K562 (cell line): ENCODE data around the gene UBE2H. TPM values are rescaled to one million over a fixed set of nuclear protein-coding genes. Genes with fewer than 3 reads are reported as not detected.
A peak's percentile ranks its signal among the peaks of the same experiment; 100 is the strongest.

Experiments used
- ATAC-seq: fragments of 200-7000 bp; cut with Tn5 transposase; 3 replicates; pipeline ENCODE4 v1.9.1; 2020; ENCODE audit warnings: moderate library complexity
- BruUV-seq: library from RNA; stranded (reverse); fragments of 400-500 nt; replicated peaks from 2 replicates; lab custom pipeline; 2021; lab: Mats Ljungman, UMichigan
- CTCF ChIA-PET: fragments of 300-600 bp; formaldehyde crosslinking; extraction: SDS; loops from one replicate; lab custom pipeline; 2021; ENCODE audit warnings: low intra/inter-chr PET ratio; lab: Yijun Ruan, JAX
- POLR2A ChIA-PET: fragments of 300-600, 350-650 bp; sonication (Branson Sonifier 250); formaldehyde crosslinking; extraction: SDS; loops from one replicate; lab custom pipeline; 2021; ENCODE audit warnings: antibody characterized with exemption, inconsistent platforms; lab: Yijun Ruan, JAX
- DNase-seq, 4 experiments: peaks; one replicate each; pipeline versions ENCODE4 v3.0.0 to v3.0.0-alpha.2; 2011 to 2018; ENCODE audit warnings: low spot score in 3 of 4, mixed read lengths in 3 of 4; ENCODE audit errors: extremely low read depth in 1 of 4
- FAIRE-seq: peaks from 2 replicates; lab custom pipeline; 2011; peaks lifted over from hg19 to GRCh38; lab: Jason Lieb, UNC
- H2AFZ ChIP-seq: 2 replicates; pipeline ENCODE4 v1.6.0; 2011; ENCODE audit warnings: low read depth, low read length, control low read depth, inconsistent platforms
- H3K27ac ChIP-seq: fragments of 200-600 bp; 3 replicates; pipeline ENCODE4 v1.8.0; 2011; ENCODE audit warnings: low read depth, mild to moderate bottlenecking, control low read depth, inconsistent platforms, low read length, moderate library complexity, mixed read lengths; ENCODE audit errors: extremely low read depth
- H3K27me3 ChIP-seq, 2 experiments: fragments of 300-600 bp in 1 of 2; 2 replicates in 1 of 2; 3 replicates in 1 of 2; pipeline versions ENCODE4 v1.6.0 to v1.8.0; 2011; ENCODE audit warnings: inconsistent platforms in 2 of 2, low read length in 2 of 2, mild to moderate bottlenecking in 1 of 2, mixed read lengths in 1 of 2, moderate library complexity in 1 of 2; ENCODE audit not compliant: control insufficient read depth in 2 of 2, insufficient read depth in 2 of 2
- H3K36me3 ChIP-seq: fragments of 300-600 bp; 3 replicates; pipeline ENCODE4 v1.8.0; 2011; ENCODE audit warnings: mild to moderate bottlenecking, low read length, inconsistent platforms; ENCODE audit not compliant: control insufficient read depth, insufficient read depth
- H3K4me1 ChIP-seq, 2 experiments: fragments of 200-600 bp in 1 of 2; replicated peaks in 1 of 2; 2 replicates in 1 of 2; 3 replicates in 1 of 2; pipeline versions ENCODE4 v1.5.1 to v1.8.0; 2011; ENCODE audit warnings: inconsistent platforms in 2 of 2, low read length in 2 of 2, mild to moderate bottlenecking in 1 of 2, mixed read lengths in 1 of 2, moderate library complexity in 1 of 2; ENCODE audit not compliant: control insufficient read depth in 2 of 2, insufficient read depth in 2 of 2
- H3K4me2 ChIP-seq: 2 replicates; pipeline ENCODE4 v1.6.1; 2011; ENCODE audit warnings: low read length, control low read depth, inconsistent platforms, mixed read lengths; ENCODE audit not compliant: insufficient read depth
- H3K4me3 ChIP-seq: fragments of 200-600 bp; sonication (generic), shearing (Covaris generic); 2 replicates; pipeline ENCODE4 v1.5.1; 2016; ENCODE audit warnings: control low read depth, inconsistent platforms
- H3K79me2 ChIP-seq: fragments of 200-600 bp; 3 replicates; pipeline ENCODE4 v1.8.0; 2011; ENCODE audit warnings: low read length, inconsistent platforms; ENCODE audit not compliant: control insufficient read depth, insufficient read depth
- H3K9ac ChIP-seq, 2 experiments: 2 replicates each; pipeline versions ENCODE4 v1.6.0 to v1.6.1; 2011; ENCODE audit warnings: low read depth in 2 of 2, low read length in 2 of 2, control low read depth in 1 of 2, inconsistent platforms in 1 of 2, mild to moderate bottlenecking in 1 of 2, mixed read lengths in 1 of 2; ENCODE audit not compliant: insufficient read depth in 1 of 2
- H3K9me1 ChIP-seq: one replicate; pipeline ENCODE4 v1.6.0; 2011; ENCODE audit warnings: inconsistent platforms, mild to moderate bottlenecking, low read length, moderate library complexity; ENCODE audit not compliant: control insufficient read depth, insufficient read depth
- H3K9me3 ChIP-seq: replicated peaks from 2 replicates; pipeline ENCODE4 v1.5.1; 2011; ENCODE audit warnings: low read depth, low read length, inconsistent platforms; ENCODE audit not compliant: control insufficient read depth, insufficient read depth
- H4K20me1 ChIP-seq: replicated peaks from 2 replicates; pipeline ENCODE4 v1.6.1; 2011; ENCODE audit warnings: low read length, inconsistent platforms, mixed read lengths; ENCODE audit not compliant: control insufficient read depth, insufficient read depth
- ARID2 ChIP-seq: fragments of 450-650 bp; IDR thresholded peaks from 2 replicates; pipeline ENCODE4 v1.6.1; 2017; ENCODE audit warnings: antibody characterized with exemption, mild to moderate bottlenecking
- CGGBP1 ChIP-seq: fragments of 250-450 bp; sonication (Bioruptor Pico); IDR thresholded peaks from 2 replicates; pipeline ENCODE4 v1.9.0; 2021; ENCODE audit warnings: mild to moderate bottlenecking
- COPS2 ChIP-seq: fragments of 450-650 bp; conservative IDR thresholded peaks from 2 replicates; pipeline ENCODE4 v1.6.1; 2016; ENCODE audit warnings: mild to moderate bottlenecking, moderate library complexity
- CREBBP ChIP-seq: IDR thresholded peaks from one replicate; pipeline ENCODE4 v1.6.1; 2012; ENCODE audit warnings: low read depth, mild to moderate bottlenecking, control low read depth, inconsistent platforms, low read length
- ELK3 ChIP-seq: fragments of 450-650 bp; formaldehyde crosslinking; IDR thresholded peaks from 2 replicates; pipeline ENCODE4 v1.4.0; 2020; ENCODE audit warnings: mild to moderate bottlenecking
- EWSR1 ChIP-seq: fragments of 450-650 bp; IDR thresholded peaks from 2 replicates; pipeline ENCODE4 v1.6.1; 2018; ENCODE audit warnings: borderline replicate concordance, mild to moderate bottlenecking, low read depth, moderate library complexity; ENCODE audit not compliant: partially characterized antibody
- HDAC1 ChIP-seq, 2 experiments: fragments of 450-650 bp; IDR thresholded peaks; 2 replicates each; pipeline ENCODE4 v1.6.1; 2016 to 2017; ENCODE audit warnings: inconsistent platforms in 1 of 2, mild to moderate bottlenecking in 1 of 2, moderate library complexity in 1 of 2
- MEIS2 ChIP-seq: fragments of 450-650 bp; IDR thresholded peaks from 2 replicates; pipeline ENCODE4 v1.6.1; 2014; ENCODE audit warnings: mild to moderate bottlenecking; ENCODE audit not compliant: partially characterized antibody
- SREBF2 ChIP-seq: sonication (generic); formaldehyde crosslinking; IDR thresholded peaks from 2 replicates; pipeline ENCODE4 v1.4.0; 2020; ENCODE audit warnings: mild to moderate bottlenecking, missing genetic modification reagents
- THAP12 ChIP-seq: fragments of 250-450 bp; sonication (Bioruptor Pico); IDR thresholded peaks from 2 replicates; pipeline ENCODE4 v1.9.0; 2021; ENCODE audit warnings: mild to moderate bottlenecking, inconsistent platforms
- ZBTB9 ChIP-seq: fragments of 450-650 bp; formaldehyde crosslinking; IDR thresholded peaks from 2 replicates; pipeline ENCODE4 v1.4.0; 2020; ENCODE audit warnings: mild to moderate bottlenecking, moderate library complexity
- ZNF280B ChIP-seq: fragments of 250-450 bp; sonication (Bioruptor Pico); IDR thresholded peaks from 2 replicates; pipeline ENCODE4 v1.5.1; 2021; ENCODE audit warnings: mild to moderate bottlenecking
- ZNF76 ChIP-seq: fragments of 250-450 bp; sonication (Bioruptor Pico); IDR thresholded peaks from 2 replicates; pipeline ENCODE4 v1.4.0; 2020; ENCODE audit warnings: mild to moderate bottlenecking, moderate library complexity, borderline replicate concordance
- ZZZ3 ChIP-seq: fragments of 450-650 bp; IDR thresholded peaks from 2 replicates; pipeline ENCODE4 v1.6.1; 2016; ENCODE audit warnings: antibody characterized with exemption, mild to moderate bottlenecking, moderate library complexity
- WGBS: fragments of 100-300 bp; shearing (Covaris generic); methylation state at CpG from one replicate; pipeline ENCODE4 v1.1.6; 2016; ENCODE audit warnings: low coverage, mixed read lengths; ENCODE audit not compliant: insufficient coverage; ENCODE audit errors: missing lambda C conversion rate; 5-methylcytosine and 5-hydroxymethylcytosine counted together
- in situ Hi-C: fragments of 300-500 bp; cut with MboI; formaldehyde crosslinking; loops from 4 replicates; pipeline ENCODE4 v1.15.0; 2018; ENCODE audit warnings: inconsistent platforms, mixed read lengths
- intact Hi-C: fragments of 100-400 bp; cut with micrococcal nuclease; formaldehyde crosslinking; loops from 2 replicates; pipeline ENCODE4 v1.14.2; 2022
- polyA plus RNA-seq, 8 experiments: library from polyadenylated mRNA; depleted of rRNA in 4 of 8; stranded (reverse) in 5 of 8; unstranded in 3 of 8; fragments of >200 nt; fragmentation: Nextera tagmentation in 2 of 8; fragmentation: Illumina TruSeq in 1 of 8; extraction: Ambion mirVana in 2 of 8; extraction: Trizol in 1 of 8; gene quantifications; 2 replicates each; pipeline versions ENCODE4 v1.2.1 to v1.2.3, GENCODE V29; 2011 to 2014; ENCODE audit warnings: inconsistent platforms in 1 of 8, missing spikeins in 1 of 8
- total RNA-seq, 7 experiments: library from RNA; depleted of rRNA in 6 of 7; stranded (reverse); fragments of >200 nt in 6 of 7; fragmentation: Illumina TruSeq in 2 of 7; extraction: Trizol in 2 of 7; gene quantifications; 2 replicates each; pipeline versions ENCODE4 v1.2.1 to v1.2.3, GENCODE V29; 2011 to 2021; ENCODE audit warnings: low replicate concordance in 1 of 7

The UBE2H gene
- total and polyA plus RNA-seq, 9 of the 15 experiments (the other 6 are each of a cell fraction or from before 2014, with no cell fraction given), result 6.3 to 33.0 (median 13.3) TPM

DNA sequence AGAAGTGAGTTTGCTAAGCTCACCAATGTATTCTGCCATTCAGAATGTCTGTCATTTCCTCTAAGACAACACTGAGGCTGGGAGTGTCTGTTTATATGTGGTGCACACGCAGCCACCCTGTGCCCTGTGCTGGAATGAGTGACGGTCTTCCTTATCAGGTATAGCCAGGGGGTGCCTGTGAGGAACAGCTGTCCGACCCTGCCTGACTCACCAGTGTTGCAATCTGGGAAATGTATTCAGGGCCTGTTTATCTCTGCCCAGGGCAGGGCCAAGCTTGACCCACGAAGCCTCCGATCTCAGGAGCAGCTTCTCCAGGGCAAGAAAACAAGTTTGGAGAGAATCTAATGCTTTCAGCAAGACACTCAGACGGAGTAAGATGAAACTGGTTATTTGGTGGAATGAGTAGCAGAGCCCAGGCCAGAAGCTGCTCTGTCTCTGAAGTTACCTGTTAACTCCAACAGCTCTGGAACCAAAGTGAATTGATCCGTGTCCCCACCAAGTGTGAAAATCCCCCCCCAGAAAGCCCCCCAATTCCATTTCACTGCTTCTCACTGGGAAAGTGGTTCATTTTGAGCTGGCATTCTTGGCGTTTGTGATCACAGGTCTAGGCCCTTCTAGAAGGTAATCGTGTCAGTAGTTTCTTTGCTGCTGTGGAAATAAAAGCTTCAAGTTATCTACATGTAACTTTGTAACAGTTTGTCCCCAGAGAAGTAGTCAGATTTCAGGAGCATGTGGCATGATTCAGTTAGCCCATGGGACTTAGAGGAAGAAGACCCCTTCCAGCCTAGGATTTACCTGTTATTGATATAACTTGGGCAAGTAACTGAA is 6.1 kb upstream of the UBE2H start:
- Histone ChIP-seq H3K27ac (peak overlapping the region; percentile 43; the same call in 2 of the 3 replicates), H3K4me3 (no peak overlapping the region), H3K4me2 (peak overlapping the region; percentile 32; the same call in 1 of the 2 replicates), H3K9ac (peak overlapping the region; percentile 7 to 21; a peak in 2 of 4 replicates), H3K9me3 (no peaks in the 10 kb centered on the region), H2AFZ (0 out of 2 replicates have a peak overlapping the region, but pooled peaks have one; percentile 8), H3K36me3 (no peaks in the 10 kb centered on the region), H3K9me1 (peaks cover 3% of the 10 kb centered on the region), H3K27me3 (no peaks in the 10 kb centered on the region), H4K20me1 (0 out of 2 replicates have a peak, but pooled peaks cover 7% of the 10 kb centered on the region), H3K79me2 (no peaks in the 10 kb centered on the region), H3K4me1 (peaks cover 20 to 31% of the 10 kb centered on the region in 2 experiments)
- FAIRE-seq (peak; percentile 99), ATAC-seq (peak; percentile 97), DNase-seq (peak; percentile 95 to 99 (median 97))
- 3% methylated on average over 9 of the region's 9 CpGs for WGBS
- POLR2A ChIA-PET, result interaction anchor here (0.5 to 2.6 kb wide), 16 partner anchors 9 to 830 kb away, joined by 3 to 19 read pairs (median 4); no protein-coding TSS in a partner anchor
- in situ Hi-C loops, result no loop called here
- no TSS peak for BruUV-seq
- intact Hi-C loops, result loop anchor here (1.0 to 5.0 kb wide), 3 partner anchors 51 to 522 kb away; no protein-coding TSS in a partner anchor
- CTCF ChIA-PET, result no interaction called here
- TF ChIP-seq ZZZ3 (no peak), ARID2 (no peak), THAP12 (CRISPR knock-in tag) (no peak), ZNF76 (CRISPR knock-in tag) (peak; percentile 86; the same call in 1 of the 2 replicates), EWSR1 (no peak), CGGBP1 (no peak), ZNF280B (CRISPR knock-in tag) (no peak), COPS2 (no peak), MEIS2 (peak; percentile 98), SREBF2 (CRISPR knock-in tag) (no peak), CREBBP (no peak), ELK3 (no peak), HDAC1 (IDR thresholded peaks at IDR 0.05) (peak; percentile 98 to 99), ZBTB9 (CRISPR knock-in tag) (peak; percentile 92; the same call in 1 of the 2 replicates)
